Vagina (tissue), 2 donors: ENCODE data around the gene CELF4. TPM values are rescaled to one million over a fixed set of nuclear protein-coding genes. Genes with fewer than 3 reads are reported as not detected.

Experiments used
- DNase-seq, 2 donors: peaks; one replicate each; pipeline ENCODE4 v3.0.0-alpha.2; 2017; ENCODE audit errors: extremely low spot score in 2 of 2
- H3K27ac ChIP-seq: fragments of 200-600 bp; sonication (generic); one replicate; pipeline ENCODE4 v1.5.1; 2019
- H3K27me3 ChIP-seq: fragments of 200-600 bp; sonication (generic); one replicate; pipeline ENCODE4 v1.5.1; 2019
- H3K36me3 ChIP-seq, 2 donors: fragments of 200-600 bp; sonication (generic); one replicate each; pipeline ENCODE4 v1.5.1; 2017 to 2019
- H3K4me1 ChIP-seq: fragments of 200-600 bp; sonication (generic); one replicate; pipeline ENCODE4 v1.5.1; 2019
- H3K4me3 ChIP-seq, 2 donors: fragments of 200-600 bp; sonication (generic); 1 replicate in 1 of 2; 2 replicates in 1 of 2; pipeline ENCODE4 v1.5.1; 2016 to 2019
- H3K9me3 ChIP-seq: fragments of 200-600 bp; sonication (generic); one replicate; pipeline ENCODE4 v1.5.1; 2019
- POLR2A ChIP-seq, 2 donors: fragments of 450-650 bp; IDR thresholded peaks; one replicate each; pipeline ENCODE4 v1.6.1; 2017; ENCODE audit warnings: antibody characterized with exemption in 2 of 2, mild to moderate bottlenecking in 2 of 2, moderate library complexity in 2 of 2
- POLR2AphosphoS5 ChIP-seq, 2 donors: sonication (generic); formaldehyde crosslinking; IDR thresholded peaks; one replicate each; pipeline ENCODE4 v1.9.0; 2017; ENCODE audit warnings: antibody characterized with exemption in 2 of 2, mild to moderate bottlenecking in 2 of 2, low read depth in 1 of 2; ENCODE audit not compliant: insufficient read depth in 1 of 2
- intact Hi-C: fragments of 100-400 bp; cut with DNase I; formaldehyde crosslinking; loops from one replicate; pipeline ENCODE4 v1.15.1; 2023
- total RNA-seq: library from RNA; depleted of rRNA; stranded (reverse); fragments of >200 nt; gene quantifications from one replicate; pipeline ENCODE4 v1.2.3, GENCODE V29; 2016
- TF ChIP-seq, protein P1 (sequence below), 3 experiments: fragments of 450-650 bp in 2 of 3; fragments of 200-600 bp in 1 of 3; sonication (generic) in 1 of 3; IDR thresholded peaks; one replicate each; pipeline ENCODE4 v1.5.1; 2017 to 2019; ENCODE audit warnings: antibody characterized with exemption in 3 of 3, mild to moderate bottlenecking in 2 of 3, moderate library complexity in 2 of 3

Gene CELF4
- total RNA-seq, 1 donor from 2014 or later, result 2.2 TPM

DNA sequence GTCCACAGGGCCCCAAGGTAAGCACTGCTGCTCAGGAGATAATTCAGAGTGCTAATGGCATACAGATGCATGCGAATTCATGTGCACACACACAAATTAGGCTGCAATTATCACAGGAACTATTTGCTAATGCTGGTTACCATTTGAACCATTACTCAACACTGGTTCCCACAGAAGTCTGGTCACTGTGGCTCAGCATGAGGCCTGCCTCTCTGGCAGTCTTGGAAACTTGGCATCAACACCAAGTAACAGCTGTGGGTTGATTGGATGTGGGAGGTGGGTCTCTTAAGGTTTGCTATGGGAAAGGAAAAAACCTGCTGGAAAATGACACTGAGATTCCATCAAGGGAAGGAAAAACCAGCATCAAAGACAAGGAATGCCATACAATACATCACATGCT, 105.0 kb downstream of the CELF4 start:
- intact Hi-C loops, result no loop called here

GRCh38 chr18:37458697-37459096, 106.9 kb downstream of the CELF4 start:
- no peak for TF ChIP-seq POLR2AphosphoS5 (IDR thresholded peaks at IDR 0.05; ENCODE audit: insufficient read depth in 1 of 2, low read depth in 1 of 2)
- TF ChIP-seq, protein P1, sequence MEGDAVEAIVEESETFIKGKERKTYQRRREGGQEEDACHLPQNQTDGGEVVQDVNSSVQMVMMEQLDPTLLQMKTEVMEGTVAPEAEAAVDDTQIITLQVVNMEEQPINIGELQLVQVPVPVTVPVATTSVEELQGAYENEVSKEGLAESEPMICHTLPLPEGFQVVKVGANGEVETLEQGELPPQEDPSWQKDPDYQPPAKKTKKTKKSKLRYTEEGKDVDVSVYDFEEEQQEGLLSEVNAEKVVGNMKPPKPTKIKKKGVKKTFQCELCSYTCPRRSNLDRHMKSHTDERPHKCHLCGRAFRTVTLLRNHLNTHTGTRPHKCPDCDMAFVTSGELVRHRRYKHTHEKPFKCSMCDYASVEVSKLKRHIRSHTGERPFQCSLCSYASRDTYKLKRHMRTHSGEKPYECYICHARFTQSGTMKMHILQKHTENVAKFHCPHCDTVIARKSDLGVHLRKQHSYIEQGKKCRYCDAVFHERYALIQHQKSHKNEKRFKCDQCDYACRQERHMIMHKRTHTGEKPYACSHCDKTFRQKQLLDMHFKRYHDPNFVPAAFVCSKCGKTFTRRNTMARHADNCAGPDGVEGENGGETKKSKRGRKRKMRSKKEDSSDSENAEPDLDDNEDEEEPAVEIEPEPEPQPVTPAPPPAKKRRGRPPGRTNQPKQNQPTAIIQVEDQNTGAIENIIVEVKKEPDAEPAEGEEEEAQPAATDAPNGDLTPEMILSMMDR (IDR thresholded peaks at IDR 0.05), result no peak
- no peak for TF ChIP-seq POLR2A (IDR thresholded peaks at IDR 0.05)
- Histone ChIP-seq H3K27me3 (no peaks in the 10 kb centered on the region), H3K27ac (no peak overlapping the region), H3K4me3 (no peak overlapping the region), H3K9me3 (no peaks in the 10 kb centered on the region), H3K36me3 (no peaks in the 10 kb centered on the region), H3K4me1 (no peaks in the 10 kb centered on the region)
- DNase-seq, result no peak
- intact Hi-C loops, result no loop called here

More for the DNA sequence above, 105.0 kb downstream of the CELF4 start:
- no peak for TF ChIP-seq POLR2A (IDR thresholded peaks at IDR 0.05)
- TF ChIP-seq POLR2AphosphoS5 (IDR thresholded peaks at IDR 0.05; ENCODE audit: insufficient read depth in 1 of 2, low read depth in 1 of 2), result no peak
- TF ChIP-seq, protein P1 (IDR thresholded peaks at IDR 0.05), result no peak
- Histone ChIP-seq H3K27me3 (no peaks in the 10 kb centered on the region), H3K4me1 (no peaks in the 10 kb centered on the region), H3K27ac (no peak overlapping the region), H3K36me3 (no peaks in the 10 kb centered on the region), H3K4me3 (no peak overlapping the region), H3K9me3 (no peaks in the 10 kb centered on the region)
- DNase-seq, result no peak

- Histone ChIP-seq H3K27ac (no peak overlapping the region), H3K9me3 (no peaks in the 10 kb centered on the region), H3K4me3 (no peak overlapping the region), H3K27me3 (no peaks in the 10 kb centered on the region), H3K36me3 (no peaks in the 10 kb centered on the region), H3K4me1 (no peaks in the 10 kb centered on the region)
- no peak for DNase-seq
- TF ChIP-seq, protein P1 (IDR thresholded peaks at IDR 0.05), result no peak
- TF ChIP-seq POLR2A (IDR thresholded peaks at IDR 0.05), result no peak
- no peak for TF ChIP-seq POLR2AphosphoS5 (IDR thresholded peaks at IDR 0.05; ENCODE audit: insufficient read depth in 1 of 2, low read depth in 1 of 2)
- intact Hi-C loops, result no loop called here
Observed at GRCh38 chr18:37457753-37458152, 107.8 kb downstream of the CELF4 start.

GRCh38 chr18:37457341-37457740, 108.3 kb downstream of the CELF4 start:
- Histone ChIP-seq H3K4me3 (no peak overlapping the region), H3K27me3 (no peaks in the 10 kb centered on the region), H3K36me3 (no peaks in the 10 kb centered on the region), H3K4me1 (no peaks in the 10 kb centered on the region), H3K27ac (no peak overlapping the region), H3K9me3 (no peaks in the 10 kb centered on the region)
- no peak for DNase-seq
- intact Hi-C loops, result no loop called here
- TF ChIP-seq POLR2AphosphoS5 (IDR thresholded peaks at IDR 0.05; ENCODE audit: insufficient read depth in 1 of 2, low read depth in 1 of 2), result no peak
- TF ChIP-seq, protein P1 (IDR thresholded peaks at IDR 0.05), result no peak
- TF ChIP-seq POLR2A (IDR thresholded peaks at IDR 0.05), result no peak

DNA sequence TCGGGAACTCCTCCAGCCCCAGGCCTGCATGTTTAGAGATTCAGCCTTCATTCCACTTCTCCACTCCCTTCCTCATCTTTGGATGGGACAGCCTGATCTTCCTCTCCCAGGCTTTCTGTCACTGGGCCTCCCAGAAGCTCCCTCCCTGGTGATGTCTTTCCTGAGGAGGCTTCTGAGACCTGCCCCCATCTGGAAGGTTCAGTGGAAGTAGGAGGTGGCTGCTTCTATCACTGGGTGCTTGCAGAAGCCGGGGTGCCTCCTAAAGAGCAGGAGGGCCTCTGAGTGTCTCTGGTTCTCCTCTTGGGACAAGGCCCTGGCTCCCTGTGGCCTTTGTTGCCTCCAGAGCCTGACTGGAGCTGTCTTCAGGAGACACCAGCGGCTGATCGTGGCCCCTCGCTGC, 108.7 kb downstream of the CELF4 start:
- H3K27ac ChIP-seq, result no peak overlapping the region
- no peaks in the 10 kb centered on the region for H3K9me3 ChIP-seq
- no peaks in the 10 kb centered on the region for H3K36me3 ChIP-seq
- H3K4me1 ChIP-seq, result no peaks in the 10 kb centered on the region
- TF ChIP-seq POLR2AphosphoS5 (IDR thresholded peaks at IDR 0.05; ENCODE audit: insufficient read depth in 1 of 2, low read depth in 1 of 2) (no peak), POLR2A (IDR thresholded peaks at IDR 0.05) (no peak)
- TF ChIP-seq, protein P1 (IDR thresholded peaks at IDR 0.05), result no peak
- H3K27me3 ChIP-seq, result no peaks in the 10 kb centered on the region
- no peak for DNase-seq
- no peak overlapping the region for H3K4me3 ChIP-seq
- intact Hi-C loops, result no loop called here
